ENCODE results near the gene MYO15A. TPM values are rescaled to one million over a fixed set of nuclear protein-coding genes. Genes with fewer than 3 reads are reported as not detected.

MYO15A gene
- total and polyA plus RNA-seq, 4 experiments from 2014 or later = 0.14 to 2.2 (median 1.0) TPM

GRCh38 chr17:18105027-18105426 lies 3.5 kb upstream of the MYO15A start:
- Histone ChIP-seq H3K36me3 (ENCODE audit: insufficient read depth, low read length) (peaks cover 15% of the 10 kb centered on the region), H3K4me1 (ENCODE audit: insufficient read depth, low read length) (no peaks in the 10 kb centered on the region), H3K27me3 (ENCODE audit: insufficient read depth, low read length) (no peaks in the 10 kb centered on the region), H3K27ac (ENCODE audit: low read depth, low read length) (no peak overlapping the region), H3K9me3 (ENCODE audit: control insufficient read depth in 1 of 2, low read length in 2 of 2) (no peaks in the 10 kb centered on the region), H3K4me3 (ENCODE audit: low read length in 2 of 2) (no peak overlapping the region)
- Mint-ChIP-seq H3K27ac (peak overlapping the region in 1 of 7 donors; percentile 3), H3K36me3 (peaks cover 3 to 32% of the 10 kb centered on the region in 2 donors), H3K4me3 (peak overlapping the region in 1 of 8 donors; percentile 41), H3K4me1 (no peaks in the 10 kb centered on the region), H3K9me3 (no peaks in the 10 kb centered on the region), H3K27me3 (no peaks in the 10 kb centered on the region)
- intact Hi-C loops (cut with micrococcal nuclease) = no loop called here
- DNase-seq = no peak
- ChIA-PET CTCF (ENCODE audit: partially characterized antibody) (no interaction called here), POLR2A (ENCODE audit: partially characterized antibody) (no interaction called here)

GRCh38 chr17:18105595-18105994 lies 3.0 kb upstream of the MYO15A start:
- Mint-ChIP-seq H3K4me3 (no peak overlapping the region), H3K9me3 (no peaks in the 10 kb centered on the region), H3K27me3 (no peaks in the 10 kb centered on the region), H3K36me3 (peaks cover 3 to 32% of the 10 kb centered on the region in 2 donors), H3K4me1 (no peaks in the 10 kb centered on the region), H3K27ac (no peak overlapping the region)
- Histone ChIP-seq H3K9me3 (ENCODE audit: control insufficient read depth in 1 of 2, low read length in 2 of 2) (no peaks in the 10 kb centered on the region), H3K27me3 (ENCODE audit: insufficient read depth, low read length) (no peaks in the 10 kb centered on the region), H3K27ac (ENCODE audit: low read depth, low read length) (no peak overlapping the region), H3K4me1 (ENCODE audit: insufficient read depth, low read length) (no peaks in the 10 kb centered on the region), H3K4me3 (ENCODE audit: low read length in 2 of 2) (no peak overlapping the region), H3K36me3 (ENCODE audit: insufficient read depth, low read length) (peaks cover 14% of the 10 kb centered on the region)
- CTCF ChIA-PET (ENCODE audit: partially characterized antibody) = no interaction called here
- no peak for DNase-seq
- intact Hi-C loops (cut with micrococcal nuclease) = no loop called here
- POLR2A ChIA-PET (ENCODE audit: partially characterized antibody) = no interaction called here

GRCh38 chr17:18106211-18106610 lies 2.3 kb upstream of the MYO15A start:
- no peak for DNase-seq
- intact Hi-C loops (cut with micrococcal nuclease) = no loop called here
- Mint-ChIP-seq H3K36me3 (peaks cover 3 to 32% of the 10 kb centered on the region in 2 donors), H3K9me3 (no peaks in the 10 kb centered on the region), H3K27me3 (no peaks in the 10 kb centered on the region), H3K4me1 (no peaks in the 10 kb centered on the region), H3K4me3 (no peak overlapping the region), H3K27ac (no peak overlapping the region)
- H3K27ac ChIP-seq (ENCODE audit: low read depth, low read length) = no peak overlapping the region
- H3K36me3 ChIP-seq (ENCODE audit: insufficient read depth, low read length) = peaks cover 9% of the 10 kb centered on the region
- no peak overlapping the region for H3K4me3 ChIP-seq (ENCODE audit: low read length in 2 of 2)
- no peaks in the 10 kb centered on the region for H3K27me3 ChIP-seq (ENCODE audit: insufficient read depth, low read length)
- H3K4me1 ChIP-seq (ENCODE audit: insufficient read depth, low read length) = no peaks in the 10 kb centered on the region
- POLR2A ChIA-PET (ENCODE audit: partially characterized antibody) = no interaction called here
- CTCF ChIA-PET (ENCODE audit: partially characterized antibody) = interaction anchor here (0.7 kb wide), 1 partner anchor 49 kb away, joined by 4 read pairs; no protein-coding TSS in a partner anchor
- H3K9me3 ChIP-seq (ENCODE audit: control insufficient read depth in 1 of 2, low read length in 2 of 2) = no peaks in the 10 kb centered on the region

- intact Hi-C loops (cut with micrococcal nuclease) = no loop called here
- H3K4me3 ChIP-seq (ENCODE audit: low read length in 2 of 2) = no peak overlapping the region
- no peak overlapping the region for H3K27ac ChIP-seq (ENCODE audit: low read depth, low read length)
- no peaks in the 10 kb centered on the region for H3K27me3 ChIP-seq (ENCODE audit: insufficient read depth, low read length)
- H3K27me3 Mint-ChIP-seq = no peaks in the 10 kb centered on the region
- no peak overlapping the region for H3K27ac Mint-ChIP-seq
- CTCF ChIA-PET (ENCODE audit: partially characterized antibody) = no interaction called here
- H3K9me3 ChIP-seq (ENCODE audit: control insufficient read depth in 1 of 2, low read length in 2 of 2) = no peaks in the 10 kb centered on the region
- H3K36me3 ChIP-seq (ENCODE audit: insufficient read depth, low read length) = peaks cover 9% of the 10 kb centered on the region
- peaks cover 3 to 23% of the 10 kb centered on the region in 2 donors for H3K36me3 Mint-ChIP-seq
- H3K4me3 Mint-ChIP-seq = no peak overlapping the region
- no peaks in the 10 kb centered on the region for H3K9me3 Mint-ChIP-seq
- POLR2A ChIA-PET (ENCODE audit: partially characterized antibody) = no interaction called here
- no peaks in the 10 kb centered on the region for H3K4me1 Mint-ChIP-seq
- no peak for DNase-seq
- H3K4me1 ChIP-seq (ENCODE audit: insufficient read depth, low read length) = no peaks in the 10 kb centered on the region
Measured at GRCh38 chr17:18107061-18107790, 1.3 kb upstream of the MYO15A start.

GRCh38 chr17:18107971-18108370 lies 585 bp upstream of the MYO15A start:
- Histone ChIP-seq H3K4me3 (ENCODE audit: low read length in 2 of 2) (no peak overlapping the region), H3K36me3 (ENCODE audit: insufficient read depth, low read length) (peaks cover 9% of the 10 kb centered on the region), H3K27ac (ENCODE audit: low read depth, low read length) (no peak overlapping the region), H3K4me1 (ENCODE audit: insufficient read depth, low read length) (no peaks in the 10 kb centered on the region), H3K9me3 (ENCODE audit: control insufficient read depth in 1 of 2, low read length in 2 of 2) (no peaks in the 10 kb centered on the region), H3K27me3 (ENCODE audit: insufficient read depth, low read length) (no peaks in the 10 kb centered on the region)
- ChIA-PET POLR2A (ENCODE audit: partially characterized antibody) (interaction anchor here (0.6 kb wide), 1 partner anchor 13 kb away, joined by 3 read pairs; no protein-coding TSS in a partner anchor), CTCF (ENCODE audit: partially characterized antibody) (no interaction called here)
- H3K36me3 Mint-ChIP-seq = peaks cover 3 to 23% of the 10 kb centered on the region in 2 donors
- no peaks in the 10 kb centered on the region for H3K27me3 Mint-ChIP-seq
- no peaks in the 10 kb centered on the region for H3K4me1 Mint-ChIP-seq
- intact Hi-C loops (cut with micrococcal nuclease) = no loop called here
- no peak for DNase-seq
- no peak overlapping the region for H3K27ac Mint-ChIP-seq
- H3K4me3 Mint-ChIP-seq = no peak overlapping the region
- no peaks in the 10 kb centered on the region for H3K9me3 Mint-ChIP-seq

- H3K36me3 Mint-ChIP-seq = peaks cover 3 to 10% of the 10 kb centered on the region in 2 donors
- no peak overlapping the region for H3K4me3 Mint-ChIP-seq
- no peaks in the 10 kb centered on the region for H3K9me3 ChIP-seq (ENCODE audit: control insufficient read depth in 1 of 2, low read length in 2 of 2)
- H3K4me1 Mint-ChIP-seq = no peaks in the 10 kb centered on the region
- intact Hi-C loops (cut with micrococcal nuclease) = no loop called here
- H3K4me1 ChIP-seq (ENCODE audit: insufficient read depth, low read length) = no peaks in the 10 kb centered on the region
- no peaks in the 10 kb centered on the region for H3K27me3 Mint-ChIP-seq
- H3K27ac ChIP-seq (ENCODE audit: low read depth, low read length) = no peak overlapping the region
- H3K27ac Mint-ChIP-seq = no peak overlapping the region
- peaks cover 0 to 1% (median 0%) of the 10 kb centered on the region in 8 donors for H3K9me3 Mint-ChIP-seq
- no peaks in the 10 kb centered on the region for H3K27me3 ChIP-seq (ENCODE audit: insufficient read depth, low read length)
- DNase-seq = no peak
- peaks cover 9% of the 10 kb centered on the region for H3K36me3 ChIP-seq (ENCODE audit: insufficient read depth, low read length)
- POLR2A ChIA-PET (ENCODE audit: partially characterized antibody) = no interaction called here
- CTCF ChIA-PET (ENCODE audit: partially characterized antibody) = interaction anchor here (1.3 kb wide), 1 partner anchor 32 kb away, joined by 3 read pairs; no protein-coding TSS in a partner anchor
- H3K4me3 ChIP-seq (ENCODE audit: low read length in 2 of 2) = no peak overlapping the region
Measured at GRCh38 chr17:18109935-18110485, 1.5 kb downstream of the MYO15A start.

GRCh38 chr17:18110636-18111145 lies 2.1 kb downstream of the MYO15A start:
- H3K27ac Mint-ChIP-seq = peak overlapping the region in 3 of 7 donors; percentile 1 to 81 (median 24)
- H3K36me3 Mint-ChIP-seq = peaks cover 3 to 10% of the 10 kb centered on the region in 2 donors
- H3K4me1 Mint-ChIP-seq = no peaks in the 10 kb centered on the region
- Histone ChIP-seq H3K36me3 (ENCODE audit: insufficient read depth, low read length) (peaks cover 9% of the 10 kb centered on the region), H3K4me3 (ENCODE audit: low read length in 2 of 2) (no peak overlapping the region), H3K27ac (ENCODE audit: low read depth, low read length) (no peak overlapping the region), H3K27me3 (ENCODE audit: insufficient read depth, low read length) (no peaks in the 10 kb centered on the region), H3K9me3 (ENCODE audit: control insufficient read depth in 1 of 2, low read length in 2 of 2) (no peaks in the 10 kb centered on the region), H3K4me1 (ENCODE audit: insufficient read depth, low read length) (no peaks in the 10 kb centered on the region)
- CTCF ChIA-PET (ENCODE audit: partially characterized antibody) = interaction anchor here (1.3 kb wide), 1 partner anchor 32 kb away, joined by 3 read pairs; no protein-coding TSS in a partner anchor
- H3K27me3 Mint-ChIP-seq = no peaks in the 10 kb centered on the region
- intact Hi-C loops (cut with micrococcal nuclease) = no loop called here
- H3K9me3 Mint-ChIP-seq = peaks cover 0 to 1% (median 0%) of the 10 kb centered on the region in 8 donors
- POLR2A ChIA-PET (ENCODE audit: partially characterized antibody) = no interaction called here
- no peak overlapping the region for H3K4me3 Mint-ChIP-seq
- DNase-seq = no peak
